Left lung (tissue), 10 donors: ENCODE results near the gene JMJD7. TPM values are rescaled to one million over a fixed set of nuclear protein-coding genes. Genes with fewer than 3 reads are reported as not detected.

Experiments
- ATAC-seq: fragments of 200-7000 bp; cut with Tn5 transposase; one replicate; pipeline ENCODE4 v1.9.1; 2020; ENCODE audit warnings: moderate library complexity
- DNase-seq, 4 donors: peaks; one replicate each; pipeline ENCODE4 v3.0.0-alpha.2; 2013 to 2020
- H3K27ac ChIP-seq, 2 donors: fragments of 200-600 bp; sonication (generic) in 1 of 2; one replicate each; pipeline versions ENCODE4 v1.5.0 to v1.8.0; 2020 to 2021
- H3K27me3 ChIP-seq, 2 donors: fragments of 200-600 bp; sonication (generic) in 1 of 2; one replicate each; pipeline versions ENCODE4 v1.5.0 to v1.8.0; 2020 to 2021
- H3K36me3 ChIP-seq, 2 donors: fragments of 200-600 bp; sonication (generic) in 1 of 2; one replicate each; pipeline versions ENCODE4 v1.5.0 to v1.8.0; 2020 to 2021
- H3K4me1 ChIP-seq, 2 donors: fragments of 200-600 bp; one replicate each; pipeline ENCODE4 v1.8.0; 2021
- H3K4me3 ChIP-seq, 2 donors: fragments of 200-600 bp; sonication (generic) in 1 of 2; one replicate each; pipeline versions ENCODE4 v1.5.0 to v1.8.0; 2020 to 2021; ENCODE audit warnings: mild to moderate bottlenecking in 1 of 2
- H3K9me3 ChIP-seq, 2 donors: fragments of 200-600 bp; sonication (generic) in 1 of 2; one replicate each; pipeline versions ENCODE4 v1.5.0 to v1.8.0; 2020 to 2021
- intact Hi-C, 2 donors: fragments of 100-400 bp; cut with DNase I; formaldehyde crosslinking; loops; one replicate each; pipeline versions ENCODE4 v1.11.2 to v1.14.2; 2022
- polyA plus RNA-seq, 6 donors: library from polyadenylated mRNA; unstranded; fragments of 120-200 nt; gene quantifications; one replicate each; pipeline ENCODE4 v1.2.1, GENCODE V29; 2013; ENCODE audit not compliant: insufficient read length in 6 of 6
- total RNA-seq, 2 donors: library from RNA; stranded (reverse); fragmentation: NEBNext Ultra II Directional; extraction: Animal tissue kit (Norgen Biotek cat#: 25700); gene quantifications; one replicate each; pipeline ENCODE4 v1.2.1, GENCODE V29; 2021
- TF ChIP-seq, protein P1 (sequence below), 2 donors: fragments of 200-600 bp; sonication (generic) in 1 of 2; IDR thresholded peaks; one replicate each; pipeline versions ENCODE4 v1.5.0 to v1.8.0; 2021; ENCODE audit warnings: antibody characterized with exemption in 2 of 2
- donor health status: DM: no; HTN: yes; CAD: no.
- donor health status: DM: no; HTN: no; CAD: no.

JMJD7 gene
- total and polyA plus RNA-seq, 8 donors, result 10.2 to 26.4 (median 14.5) TPM

DNA sequence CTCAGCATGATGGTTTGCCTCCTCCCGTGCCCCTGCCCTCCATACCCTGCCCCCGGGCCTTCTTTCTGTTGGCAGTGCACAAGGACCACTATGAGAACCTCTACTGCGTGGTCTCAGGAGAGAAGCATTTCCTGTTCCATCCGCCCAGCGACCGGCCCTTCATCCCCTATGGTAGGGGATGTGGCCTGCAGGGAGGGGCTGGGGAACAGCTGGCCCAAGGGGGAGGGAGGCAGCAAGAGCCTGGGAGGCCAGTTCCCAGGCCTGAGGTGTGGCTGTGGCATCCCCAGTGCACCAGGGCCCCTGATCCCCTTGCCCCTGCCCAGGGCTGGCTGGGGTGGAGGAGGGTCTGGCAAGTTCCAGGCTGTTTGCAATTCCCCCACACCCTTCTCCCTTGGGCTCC is 8.2 kb downstream of the JMJD7 start:
- H3K4me3 ChIP-seq, result no peak overlapping the region
- DNase-seq (no peak), ATAC-seq (no peak)
- TF ChIP-seq, protein P1, sequence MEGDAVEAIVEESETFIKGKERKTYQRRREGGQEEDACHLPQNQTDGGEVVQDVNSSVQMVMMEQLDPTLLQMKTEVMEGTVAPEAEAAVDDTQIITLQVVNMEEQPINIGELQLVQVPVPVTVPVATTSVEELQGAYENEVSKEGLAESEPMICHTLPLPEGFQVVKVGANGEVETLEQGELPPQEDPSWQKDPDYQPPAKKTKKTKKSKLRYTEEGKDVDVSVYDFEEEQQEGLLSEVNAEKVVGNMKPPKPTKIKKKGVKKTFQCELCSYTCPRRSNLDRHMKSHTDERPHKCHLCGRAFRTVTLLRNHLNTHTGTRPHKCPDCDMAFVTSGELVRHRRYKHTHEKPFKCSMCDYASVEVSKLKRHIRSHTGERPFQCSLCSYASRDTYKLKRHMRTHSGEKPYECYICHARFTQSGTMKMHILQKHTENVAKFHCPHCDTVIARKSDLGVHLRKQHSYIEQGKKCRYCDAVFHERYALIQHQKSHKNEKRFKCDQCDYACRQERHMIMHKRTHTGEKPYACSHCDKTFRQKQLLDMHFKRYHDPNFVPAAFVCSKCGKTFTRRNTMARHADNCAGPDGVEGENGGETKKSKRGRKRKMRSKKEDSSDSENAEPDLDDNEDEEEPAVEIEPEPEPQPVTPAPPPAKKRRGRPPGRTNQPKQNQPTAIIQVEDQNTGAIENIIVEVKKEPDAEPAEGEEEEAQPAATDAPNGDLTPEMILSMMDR (IDR thresholded peaks at IDR 0.05), result no peak
- no peak overlapping the region for H3K27ac ChIP-seq
- H3K9me3 ChIP-seq, result no peaks in the 10 kb centered on the region
- H3K27me3 ChIP-seq, result no peaks in the 10 kb centered on the region
- peaks cover 4 to 9% of the 10 kb centered on the region in 2 donors for H3K4me1 ChIP-seq
- peaks cover 0 to 37% of the 10 kb centered on the region in 2 donors for H3K36me3 ChIP-seq
- intact Hi-C loops, result no loop called here

DNA sequence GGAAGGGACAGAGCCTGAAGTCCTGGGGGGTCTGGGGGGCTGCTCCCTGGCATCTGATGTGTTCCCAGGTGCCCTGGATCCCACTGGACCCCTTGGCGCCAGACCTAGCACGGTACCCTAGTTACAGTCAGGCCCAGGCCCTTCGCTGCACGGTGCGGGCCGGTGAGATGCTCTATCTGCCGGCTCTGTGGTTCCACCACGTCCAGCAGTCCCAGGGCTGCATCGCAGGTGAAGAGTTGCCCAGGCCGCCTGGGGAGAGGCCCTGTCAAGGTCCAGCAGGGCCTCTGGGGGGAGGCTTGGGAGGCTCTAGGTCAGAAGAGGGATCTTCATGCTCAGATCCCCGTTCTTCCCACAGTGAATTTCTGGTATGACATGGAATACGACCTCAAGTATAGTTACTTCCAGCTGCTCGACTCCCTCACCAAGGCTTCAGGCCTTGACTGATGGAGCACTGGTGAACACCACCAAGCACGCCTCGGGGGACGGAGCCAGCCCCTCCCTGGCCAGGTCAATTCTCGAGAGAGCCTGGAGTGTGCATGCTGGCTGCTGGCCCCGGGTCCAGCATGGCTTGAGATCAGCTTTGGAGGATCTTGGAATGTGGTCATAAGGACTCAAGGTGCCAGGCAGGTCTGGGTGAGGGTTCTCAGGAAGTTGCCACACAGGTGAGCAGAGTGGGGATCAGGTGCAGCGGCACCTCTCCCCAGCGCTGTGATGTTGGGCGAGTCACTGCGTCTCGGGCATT is 9.0 kb downstream of the JMJD7 start:
- TF ChIP-seq, protein P1 (IDR thresholded peaks at IDR 0.05), result no peak
- Histone ChIP-seq H3K4me1 (peaks cover 4 to 9% of the 10 kb centered on the region in 2 donors), H3K27me3 (no peaks in the 10 kb centered on the region), H3K9me3 (no peaks in the 10 kb centered on the region), H3K4me3 (no peak overlapping the region), H3K27ac (peak overlapping the region in 1 of 2 donors; percentile 10), H3K36me3 (peaks cover 0 to 39% of the 10 kb centered on the region in 2 donors)
- DNase-seq, result peak in 2 of 4 donors; percentile 75 to 79
- intact Hi-C loops, result no loop called here
- ATAC-seq, result peak; percentile 67

DNA sequence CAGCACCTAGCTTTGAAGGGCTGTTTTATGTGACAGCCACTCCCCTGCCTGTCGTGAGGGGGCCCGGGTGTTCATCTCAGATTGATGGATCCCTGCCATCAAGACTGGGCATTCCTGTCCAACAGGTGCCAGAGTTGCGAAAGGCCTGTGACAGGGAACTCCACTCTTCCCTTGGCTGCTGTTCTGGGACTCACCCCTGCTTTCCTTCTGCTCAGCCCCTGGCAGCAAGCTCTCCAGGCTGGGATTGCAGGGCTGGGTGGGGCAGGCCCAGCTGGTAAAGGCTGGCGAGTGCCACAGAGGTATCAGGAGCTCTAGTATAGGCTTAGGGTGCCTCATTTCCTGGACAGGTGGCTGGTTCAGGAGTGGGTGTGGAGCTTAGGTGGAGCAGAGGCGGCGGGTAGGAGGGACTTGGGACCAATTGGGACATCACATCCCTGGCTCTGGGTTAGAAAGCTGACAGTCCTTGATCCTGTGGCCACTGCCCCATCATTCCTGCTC is 10.6 kb downstream of the JMJD7 start, which contains the start of gene PLA2G4B:
Gene PLA2G4B (plus strand): TSS at position 448 of the 498 bp plus-strand sequence. CDS start 67 bp downstream, outside the sequence.
- no peaks in the 10 kb centered on the region for H3K9me3 ChIP-seq
- intact Hi-C loops, result no loop called here
- H3K27ac ChIP-seq, result peak within 1 kb of the TSS; percentile 20 to 56
- no peak within 1 kb of the TSS for H3K4me3 ChIP-seq
- peaks cover 2 to 4% of the 10 kb centered on the region in 2 donors for H3K4me1 ChIP-seq
- H3K36me3 ChIP-seq, result peaks cover 0 to 48% of the 10 kb centered on the region in 2 donors
- TF ChIP-seq, protein P1 (IDR thresholded peaks at IDR 0.05), result no peak
- no peaks in the 10 kb centered on the region for H3K27me3 ChIP-seq
- DNase-seq (peak; percentile 36 to 90 (median 86)), ATAC-seq (peak; percentile 89)

DNA sequence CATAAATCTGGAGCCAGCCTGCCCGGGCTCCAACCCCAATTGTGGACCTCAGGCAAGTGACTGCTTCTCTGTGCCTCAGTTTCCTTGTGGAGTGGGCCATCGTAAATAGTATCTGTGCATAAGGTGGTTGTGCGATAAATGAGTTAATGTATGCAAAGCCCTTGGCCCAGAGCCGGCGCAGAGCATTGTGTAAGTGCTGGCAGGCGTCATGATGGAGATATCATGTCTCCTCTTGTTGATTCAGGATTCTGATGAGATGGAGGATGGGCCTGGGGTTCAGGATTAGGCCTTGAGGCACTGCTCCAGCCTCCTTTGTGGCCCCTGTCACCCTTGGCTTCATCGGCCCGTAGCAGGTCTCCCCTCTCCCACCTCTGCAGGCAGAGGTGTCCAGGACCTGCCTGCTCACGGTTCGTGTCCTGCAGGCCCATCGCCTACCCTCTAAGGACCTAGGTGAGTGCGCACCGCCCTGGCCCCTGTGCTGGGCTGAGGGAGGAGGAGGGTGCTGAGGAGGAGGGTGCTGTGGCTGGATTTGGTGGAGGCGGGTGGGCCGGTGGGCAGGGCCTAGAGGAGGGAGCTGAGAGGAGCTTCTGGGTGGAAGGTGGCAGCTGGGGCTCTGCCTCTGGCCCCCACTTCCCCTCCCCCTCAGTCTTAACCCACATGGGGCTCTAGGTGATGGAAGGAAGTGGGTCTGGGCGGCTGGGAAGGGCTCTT is 12.0 kb downstream of the JMJD7 start:
- H3K9me3 ChIP-seq, result no peaks in the 10 kb centered on the region
- peak in 1 of 4 donors; percentile 75 for DNase-seq
- H3K27me3 ChIP-seq, result no peaks in the 10 kb centered on the region
- H3K27ac ChIP-seq, result no peak overlapping the region
- intact Hi-C loops, result no loop called here
- H3K36me3 ChIP-seq, result peaks cover 0 to 63% of the 10 kb centered on the region in 2 donors
- H3K4me1 ChIP-seq, result peaks cover 2 to 4% of the 10 kb centered on the region in 2 donors
- ATAC-seq, result no peak
- H3K4me3 ChIP-seq, result no peak overlapping the region
- TF ChIP-seq, protein P1 (IDR thresholded peaks at IDR 0.05), result no peak

DNA sequence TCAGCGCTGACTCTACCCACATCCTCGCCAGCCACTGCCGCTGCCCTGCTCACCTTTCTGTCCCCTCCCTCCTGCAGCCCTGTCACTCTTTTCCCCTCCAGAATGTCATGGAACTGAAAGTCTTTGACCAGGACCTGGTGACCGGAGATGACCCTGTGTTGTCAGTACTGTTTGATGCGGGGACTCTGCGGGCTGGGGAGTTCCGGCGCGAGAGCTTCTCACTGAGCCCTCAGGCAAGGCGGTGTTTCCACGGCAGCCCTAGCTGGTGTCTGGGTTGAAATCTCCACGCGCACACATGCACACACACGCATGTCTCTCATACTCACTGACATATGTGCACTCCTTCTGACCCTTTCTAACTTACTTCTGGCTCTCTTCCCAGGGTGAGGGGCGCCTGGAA is 12.8 kb downstream of the JMJD7 start:
- H3K36me3 ChIP-seq, result peaks cover 0 to 69% of the 10 kb centered on the region in 2 donors
- no peaks in the 10 kb centered on the region for H3K9me3 ChIP-seq
- no peak overlapping the region for H3K4me3 ChIP-seq
- intact Hi-C loops, result no loop called here
- H3K4me1 ChIP-seq, result peaks cover 2 to 4% of the 10 kb centered on the region in 2 donors
- DNase-seq (peak in 1 of 4 donors; percentile 43), ATAC-seq (no peak)
- no peak overlapping the region for H3K27ac ChIP-seq
- TF ChIP-seq, protein P1 (IDR thresholded peaks at IDR 0.05), result no peak
- no peaks in the 10 kb centered on the region for H3K27me3 ChIP-seq
